OCI-LY7 (cell line): ENCODE measurements around the gene TRH. TPM values are rescaled to one million over a fixed set of nuclear protein-coding genes. Genes with fewer than 3 reads are reported as not detected.

Experiments
- BruUV-seq: library from RNA; stranded (reverse); fragments of 400-500 nt; replicated peaks from 2 replicates; lab custom pipeline; 2021; lab: Mats Ljungman, UMichigan
- CTCF ChIA-PET: fragments of 300-600 bp; sonication (Branson Sonifier 250); formaldehyde crosslinking; loops from one replicate; lab custom pipeline; 2022; ENCODE audit warnings: antibody characterized with exemption; ENCODE audit not compliant: unreplicated experiment; lab: Charles Lee
- POLR2A ChIA-PET: fragments of 300-600 bp; sonication (Branson Sonifier 250); formaldehyde crosslinking; loops from one replicate; lab custom pipeline; 2022; ENCODE audit warnings: antibody characterized with exemption; lab: Charles Lee
- DNase-seq: peaks from one replicate; pipeline ENCODE4 v3.0.0-alpha.2; 2015; ENCODE audit warnings: low spot score
- H2AFZ ChIP-seq: fragments of 200-600 bp; sonication (generic), shearing (Covaris generic); 2 replicates; pipeline ENCODE4 v1.6.1; 2014; ENCODE audit warnings: mild to moderate bottlenecking, antibody characterized with exemption, low read length, moderate library complexity
- H3K27ac ChIP-seq: fragments of 200-600 bp; sonication (generic); 2 replicates; pipeline ENCODE4 v1.5.1; 2014; ENCODE audit warnings: mixed run types, low read depth, mild to moderate bottlenecking, moderate library complexity, low read length, inconsistent platforms; ENCODE audit not compliant: poor library complexity, severe bottlenecking
- H3K36me3 ChIP-seq: fragments of 200-600 bp; sonication (generic); 2 replicates; pipeline ENCODE4 v1.6.1; 2014; ENCODE audit warnings: mild to moderate bottlenecking, antibody characterized with exemption, low read length, moderate library complexity, mixed read lengths; ENCODE audit not compliant: insufficient read depth
- H3K4me1 ChIP-seq: fragments of 200-600 bp; sonication (generic); 2 replicates; pipeline ENCODE4 v1.5.1; 2014; ENCODE audit warnings: mild to moderate bottlenecking, low read length; ENCODE audit not compliant: insufficient read depth, poor library complexity, severe bottlenecking
- H3K4me2 ChIP-seq: fragments of 200-600 bp; sonication (generic); 2 replicates; pipeline ENCODE4 v1.6.1; 2014; ENCODE audit warnings: mild to moderate bottlenecking, low read length
- H3K4me3 ChIP-seq: fragments of 200-600 bp; sonication (generic); 2 replicates; pipeline ENCODE4 v1.5.1; 2014; ENCODE audit warnings: mild to moderate bottlenecking, low read depth, low read length; ENCODE audit not compliant: poor library complexity, severe bottlenecking
- H3K79me2 ChIP-seq: fragments of 200-600 bp; sonication (generic); 2 replicates; pipeline ENCODE4 v1.6.1; 2016; ENCODE audit warnings: low read depth, mild to moderate bottlenecking, low read length, moderate library complexity, mixed read lengths; ENCODE audit not compliant: insufficient read depth
- H3K9me2 ChIP-seq: fragments of 200-600 bp; sonication (generic); 2 replicates; pipeline ENCODE4 v1.6.1; 2016; ENCODE audit warnings: mild to moderate bottlenecking, low read length, mixed read lengths; ENCODE audit not compliant: insufficient read depth
- H3K9me3 ChIP-seq: fragments of 200-600 bp; sonication (generic); 2 replicates; pipeline ENCODE4 v1.6.1; 2014; ENCODE audit warnings: mild to moderate bottlenecking, mixed run types, low read length, mixed read lengths
- H4K20me1 ChIP-seq: fragments of 200-600 bp; sonication (generic); 2 replicates; pipeline ENCODE4 v1.6.1; 2014; ENCODE audit warnings: mild to moderate bottlenecking, antibody characterized with exemption, low read length, moderate library complexity, mixed read lengths; ENCODE audit not compliant: insufficient read depth
- EZH2phosphoT487 ChIP-seq: fragments of 200-600 bp; sonication (generic); IDR thresholded peaks from 2 replicates; pipeline ENCODE4 v1.6.1; 2018; ENCODE audit warnings: low read depth, borderline replicate concordance, mild to moderate bottlenecking, mixed run types, antibody characterized with exemption, low read length, moderate library complexity, mixed read lengths
- intact Hi-C: fragments of 100-400 bp; cut with micrococcal nuclease; formaldehyde crosslinking; loops from one replicate; pipeline ENCODE4 v1.10.0; 2022; ENCODE audit not compliant: unreplicated experiment
- total RNA-seq, 2 experiments: library from RNA; depleted of rRNA in 1 of 2; stranded (reverse); fragments of >200 nt in 1 of 2; shearing (Covaris generic) in 1 of 2; gene quantifications; 2 replicates each; pipeline ENCODE4 v1.2.3, GENCODE V29; 2014 to 2022
- TF ChIP-seq, protein P1 (sequence below): fragments of 200-600 bp; sonication (generic); conservative IDR thresholded peaks from 2 replicates; pipeline ENCODE4 v1.5.1; 2014; ENCODE audit warnings: mild to moderate bottlenecking, antibody characterized with exemption, low read length, moderate library complexity, mixed read lengths

Gene TRH
- total RNA-seq, 2 experiments from 2014 or later = not detected

DNA sequence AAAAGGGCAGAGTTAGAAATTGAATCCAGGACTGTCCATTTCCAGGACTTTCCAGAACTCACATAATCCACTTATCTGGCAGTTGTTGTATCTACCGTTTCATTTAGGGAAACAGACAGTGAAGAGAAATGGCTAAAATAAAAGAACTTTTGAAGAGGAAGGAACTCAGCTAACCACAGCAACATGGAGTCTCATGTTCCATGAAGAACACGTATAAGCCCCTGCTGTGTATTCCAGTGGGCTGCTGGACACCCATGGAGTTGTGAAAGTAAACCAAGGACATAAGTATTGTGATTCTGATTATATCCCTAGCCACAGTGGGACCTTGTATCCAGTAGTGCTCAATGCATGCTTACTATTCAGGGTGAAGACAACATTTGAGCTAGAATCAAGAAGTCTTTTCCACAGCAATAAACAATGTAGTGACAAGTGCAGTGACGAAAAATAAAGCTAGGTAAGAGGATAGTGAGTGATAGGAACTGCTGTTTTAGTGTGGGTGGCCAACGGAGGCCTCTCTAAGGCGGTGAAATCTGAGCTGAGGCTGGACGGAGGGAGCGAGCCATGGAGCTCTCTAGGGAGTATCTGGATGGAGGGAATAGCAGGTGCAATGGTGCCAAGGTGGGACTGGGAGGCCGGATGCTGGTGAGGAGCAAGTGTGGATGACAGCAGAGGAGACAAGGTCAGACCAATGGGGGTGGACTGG, 26.8 kb upstream of the TRH start:
- no peak overlapping the region for H3K4me3 ChIP-seq
- H3K9me3 ChIP-seq = no peaks in the 10 kb centered on the region
- no peak overlapping the region for H2AFZ ChIP-seq
- no peak overlapping the region for H3K27ac ChIP-seq
- H3K4me1 ChIP-seq = peaks cover 11% of the 10 kb centered on the region
- CTCF ChIA-PET = interaction anchor here (0.8 kb wide), 1 partner anchor 9 kb away, joined by 4 read pairs; no protein-coding TSS in a partner anchor
- BruUV-seq = no TSS peak
- no peaks in the 10 kb centered on the region for H3K36me3 ChIP-seq
- intact Hi-C loops = no loop called here
- no peak for DNase-seq
- TF ChIP-seq, protein P1, sequence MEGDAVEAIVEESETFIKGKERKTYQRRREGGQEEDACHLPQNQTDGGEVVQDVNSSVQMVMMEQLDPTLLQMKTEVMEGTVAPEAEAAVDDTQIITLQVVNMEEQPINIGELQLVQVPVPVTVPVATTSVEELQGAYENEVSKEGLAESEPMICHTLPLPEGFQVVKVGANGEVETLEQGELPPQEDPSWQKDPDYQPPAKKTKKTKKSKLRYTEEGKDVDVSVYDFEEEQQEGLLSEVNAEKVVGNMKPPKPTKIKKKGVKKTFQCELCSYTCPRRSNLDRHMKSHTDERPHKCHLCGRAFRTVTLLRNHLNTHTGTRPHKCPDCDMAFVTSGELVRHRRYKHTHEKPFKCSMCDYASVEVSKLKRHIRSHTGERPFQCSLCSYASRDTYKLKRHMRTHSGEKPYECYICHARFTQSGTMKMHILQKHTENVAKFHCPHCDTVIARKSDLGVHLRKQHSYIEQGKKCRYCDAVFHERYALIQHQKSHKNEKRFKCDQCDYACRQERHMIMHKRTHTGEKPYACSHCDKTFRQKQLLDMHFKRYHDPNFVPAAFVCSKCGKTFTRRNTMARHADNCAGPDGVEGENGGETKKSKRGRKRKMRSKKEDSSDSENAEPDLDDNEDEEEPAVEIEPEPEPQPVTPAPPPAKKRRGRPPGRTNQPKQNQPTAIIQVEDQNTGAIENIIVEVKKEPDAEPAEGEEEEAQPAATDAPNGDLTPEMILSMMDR = no peak
- TF ChIP-seq EZH2phosphoT487 = no peak
- H3K9me2 ChIP-seq = no peaks in the 10 kb centered on the region
- POLR2A ChIA-PET = interaction anchor here (0.6 kb wide), 1 partner anchor 16 kb away, joined by 3 read pairs; no protein-coding TSS in a partner anchor
- no peaks in the 10 kb centered on the region for H3K79me2 ChIP-seq
- no peak overlapping the region for H3K4me2 ChIP-seq
- no peaks in the 10 kb centered on the region for H4K20me1 ChIP-seq

DNA sequence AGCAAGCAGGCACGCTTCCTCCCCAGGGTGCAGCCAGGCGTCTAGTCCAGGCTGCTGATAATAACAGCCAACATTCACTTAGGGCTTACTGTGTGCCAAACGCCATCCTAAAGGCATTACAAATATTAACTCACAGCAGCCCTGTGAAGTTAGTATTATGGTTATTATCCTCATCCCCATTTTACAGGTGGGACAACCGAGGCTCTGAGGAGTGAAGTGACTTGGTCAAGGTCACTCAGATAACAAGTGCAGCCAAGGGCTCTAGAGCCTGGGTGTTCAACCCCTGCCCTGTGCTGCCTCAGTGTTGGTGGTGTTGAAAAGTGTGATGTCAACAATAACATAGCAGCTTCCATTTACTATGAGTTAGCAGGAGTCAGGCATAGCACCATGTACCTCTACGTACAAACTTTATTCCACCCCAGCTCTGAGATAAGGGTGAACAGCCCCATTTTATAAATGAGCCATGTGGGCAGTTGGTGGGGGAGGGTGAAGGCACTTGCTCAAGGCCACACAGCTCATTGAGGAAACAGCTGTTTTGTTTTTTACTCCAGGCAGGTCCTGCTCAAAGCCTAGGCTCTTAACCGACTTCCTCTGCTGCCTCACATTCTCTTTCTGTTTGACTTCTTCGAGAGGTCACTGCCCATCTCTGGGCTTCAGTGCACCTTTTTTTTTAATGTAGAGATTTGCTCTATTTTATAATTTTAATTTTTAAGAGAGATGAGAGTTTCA, 24.0 kb upstream of the TRH start:
- Histone ChIP-seq H3K9me3 (no peaks in the 10 kb centered on the region), H3K4me1 (peaks cover 17% of the 10 kb centered on the region), H3K27ac (no peak overlapping the region), H3K79me2 (no peaks in the 10 kb centered on the region), H3K36me3 (no peaks in the 10 kb centered on the region), H3K9me2 (no peaks in the 10 kb centered on the region), H2AFZ (peak overlapping the region; percentile 20), H3K4me2 (peak overlapping the region; percentile 30), H4K20me1 (no peaks in the 10 kb centered on the region), H3K4me3 (no peak overlapping the region)
- intact Hi-C loops = no loop called here
- CTCF ChIA-PET = interaction anchor here (0.6 kb wide), 1 partner anchor 490 kb away, joined by 3 read pairs; no protein-coding TSS in a partner anchor
- POLR2A ChIA-PET = interaction anchor here (1.5 kb wide), 1 partner anchor 14 kb away, joined by 6 read pairs; no protein-coding TSS in a partner anchor
- BruUV-seq = no TSS peak
- DNase-seq = peak; percentile 45
- TF ChIP-seq EZH2phosphoT487 = no peak
- TF ChIP-seq, protein P1 = no peak
